KBM-7 (cell line): ENCODE data around the gene CFDP1.
"Not testable (repeated sequence)": the region's sequence is repeated elsewhere in the genome, so short reads cannot be mapped to it uniquely, and the experiment has no call there.

Experiments
- DNase-seq: peaks from one replicate; pipeline ENCODE4 v3.0.0-alpha.2; 2015
- in situ Hi-C: fragments of 300-500 bp; cut with MboI; formaldehyde crosslinking; loops from 2 replicates; pipeline ENCODE4 v1.14.3; 2020; ENCODE audit warnings: low sequenced_read_pairs, low pct_unique_long_range_greater_than_20kb, mixed read lengths

The CFDP1 gene

DNA sequence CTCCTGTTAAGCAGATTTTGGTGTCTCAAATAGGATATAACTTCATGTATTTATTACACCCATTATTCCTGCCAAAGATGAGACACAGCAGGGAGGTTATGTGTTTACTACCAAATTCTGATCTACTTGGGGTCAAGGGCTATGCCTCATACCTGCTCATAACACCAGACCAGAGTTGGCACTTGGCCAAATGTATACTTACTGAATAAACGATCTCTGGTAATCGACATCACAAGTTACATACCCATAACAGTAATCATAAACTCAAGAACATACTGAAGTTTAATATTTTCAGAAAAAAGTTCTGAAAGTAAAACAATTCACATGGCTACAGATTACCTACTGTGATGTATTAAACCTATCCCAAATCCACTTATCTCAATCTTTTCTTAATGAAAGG lies 28.3 kb upstream of the CFDP1 start:
- in situ Hi-C loops = no loop called here
- no peak for DNase-seq

DNA sequence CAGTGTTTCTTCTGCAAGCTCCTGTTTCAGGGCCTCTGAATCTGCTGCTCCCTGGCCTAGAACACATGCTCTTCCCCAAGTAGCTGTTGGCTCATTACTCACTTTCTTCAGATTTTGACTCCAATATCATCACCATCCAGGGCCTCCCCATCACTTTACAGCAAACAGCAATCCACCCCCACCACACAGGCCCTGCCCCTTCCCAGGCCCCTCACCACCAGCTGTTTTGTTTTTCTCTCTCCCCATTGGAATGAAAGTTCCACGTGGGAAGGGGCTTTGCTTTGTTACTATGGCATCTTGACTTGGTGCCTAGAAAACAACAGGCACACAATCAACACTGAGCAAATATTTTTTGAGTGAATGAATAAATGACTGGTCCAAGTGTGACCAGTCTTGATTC lies 27.1 kb upstream of the CFDP1 start:
- in situ Hi-C loops = no loop called here
- DNase-seq = no peak

DNA sequence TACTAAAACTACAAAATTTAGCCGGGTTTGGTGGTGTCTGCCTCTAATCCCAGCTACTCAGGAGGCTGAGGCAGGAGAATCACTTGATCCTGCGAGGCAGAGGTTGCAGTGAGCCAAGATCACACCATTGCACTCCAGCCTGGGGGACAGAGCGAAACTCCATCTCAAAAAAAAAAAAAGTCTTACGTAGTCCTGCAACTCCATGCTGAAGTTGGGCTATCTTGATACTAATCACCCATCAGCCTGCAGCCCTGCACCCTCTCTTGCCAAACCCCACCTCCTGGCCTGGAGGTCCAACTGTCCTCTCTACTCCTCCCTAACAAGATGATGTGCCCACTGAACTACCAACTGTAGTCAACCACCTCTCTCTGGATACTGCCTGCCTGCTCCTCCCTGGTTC lies 26.4 kb upstream of the CFDP1 start:
- DNase-seq = no peak
- in situ Hi-C loops = no loop called here

DNA sequence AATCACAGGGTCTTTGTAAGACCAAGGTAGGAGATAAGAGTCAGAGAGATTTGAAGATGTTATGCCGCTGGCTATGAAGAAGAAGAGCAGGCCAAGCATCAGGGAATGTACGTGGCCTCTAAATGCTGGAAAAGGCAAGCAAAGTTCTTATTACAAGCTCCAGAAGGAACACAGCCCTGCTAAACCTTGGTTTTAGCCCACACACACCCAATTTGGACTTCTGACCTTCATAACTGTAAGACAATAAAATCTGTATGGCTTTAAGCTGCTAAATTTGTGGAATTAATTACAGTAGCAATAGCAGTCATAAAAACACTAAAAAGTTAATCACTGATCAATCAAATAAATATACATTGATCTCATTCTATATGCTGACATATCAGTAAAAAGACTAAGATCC lies 25.1 kb upstream of the CFDP1 start:
- DNase-seq = no peak
- in situ Hi-C loops = no loop called here

- DNase-seq = no peak
- in situ Hi-C loops = no loop called here
Measured at GRCh38 chr16:75458029-75458428, 24.7 kb upstream of the CFDP1 start.

DNA sequence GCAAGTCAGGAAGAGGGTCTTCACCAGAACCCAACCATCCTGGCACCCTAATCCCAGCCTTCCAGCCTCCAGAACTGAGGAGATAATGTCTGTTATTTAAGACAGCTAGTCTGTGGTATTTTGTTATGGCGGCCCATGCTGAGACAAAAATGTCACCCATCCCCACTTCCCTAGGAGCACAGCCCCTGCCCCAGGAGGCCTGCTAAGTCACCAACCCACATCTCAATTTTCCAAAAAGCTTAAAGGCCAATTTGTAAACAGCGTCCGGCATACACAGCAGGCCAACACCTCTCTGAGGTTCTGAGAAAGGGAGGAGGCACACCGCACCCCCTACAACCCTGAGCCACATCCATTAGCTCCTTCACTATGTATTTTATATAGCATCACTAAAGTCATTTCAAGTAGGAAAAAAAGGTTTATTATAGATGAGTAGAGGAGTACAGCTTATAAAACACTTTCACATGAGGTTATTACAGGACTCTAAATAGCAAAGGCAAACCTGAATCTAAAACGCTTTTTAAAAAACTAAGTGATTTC lies 24.2 kb upstream of the CFDP1 start:
- in situ Hi-C loops = no loop called here
- DNase-seq = no peak

DNA sequence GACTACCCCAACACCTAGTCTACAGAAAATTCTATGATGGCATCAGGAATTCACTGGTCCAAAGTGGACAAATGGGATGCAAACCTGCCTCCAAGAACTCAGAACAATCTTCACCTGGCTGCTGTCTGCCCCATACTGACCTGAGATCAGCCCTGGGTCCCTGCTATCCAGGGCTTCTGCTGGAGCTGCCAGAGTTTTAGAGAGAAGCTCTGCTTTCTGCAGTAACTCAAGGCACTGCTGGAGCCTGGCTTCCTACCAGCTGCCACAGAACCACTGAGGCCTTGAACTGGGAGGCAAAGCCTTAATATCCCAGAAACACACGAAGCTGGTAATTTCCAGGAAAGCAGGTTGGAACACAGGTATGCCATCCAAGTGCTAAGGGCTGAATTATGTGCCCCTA lies 23.7 kb upstream of the CFDP1 start:
- in situ Hi-C loops = no loop called here

DNA sequence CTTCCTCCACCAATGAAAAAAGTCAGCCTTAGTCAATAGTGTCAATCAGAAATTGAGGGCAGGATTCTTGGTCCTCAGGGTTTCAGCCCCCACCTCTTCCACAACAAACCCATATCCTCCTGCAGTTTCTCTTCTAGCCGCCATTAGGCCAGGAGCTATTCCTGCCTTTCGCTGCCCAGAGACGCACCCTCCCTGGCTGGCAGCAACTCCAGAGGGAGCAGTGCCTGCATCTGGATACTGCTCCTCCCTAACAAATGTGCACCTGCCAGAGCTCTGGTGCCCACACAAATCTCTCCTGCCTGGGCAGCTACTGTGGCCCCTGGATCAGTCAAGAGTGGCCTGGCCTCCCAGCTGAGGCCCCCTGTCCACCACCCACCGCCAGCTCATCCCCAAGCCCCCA lies 23.2 kb upstream of the CFDP1 start:
- DNase-seq, in situ Hi-C loops: not testable (repeated sequence)

More for the DNA sequence above, 23.7 kb upstream of the CFDP1 start:
- no peak for DNase-seq

- in situ Hi-C loops = no loop called here
- DNase-seq = no peak
Measured at GRCh38 chr16:75455677-75456076, 22.4 kb upstream of the CFDP1 start.

DNA sequence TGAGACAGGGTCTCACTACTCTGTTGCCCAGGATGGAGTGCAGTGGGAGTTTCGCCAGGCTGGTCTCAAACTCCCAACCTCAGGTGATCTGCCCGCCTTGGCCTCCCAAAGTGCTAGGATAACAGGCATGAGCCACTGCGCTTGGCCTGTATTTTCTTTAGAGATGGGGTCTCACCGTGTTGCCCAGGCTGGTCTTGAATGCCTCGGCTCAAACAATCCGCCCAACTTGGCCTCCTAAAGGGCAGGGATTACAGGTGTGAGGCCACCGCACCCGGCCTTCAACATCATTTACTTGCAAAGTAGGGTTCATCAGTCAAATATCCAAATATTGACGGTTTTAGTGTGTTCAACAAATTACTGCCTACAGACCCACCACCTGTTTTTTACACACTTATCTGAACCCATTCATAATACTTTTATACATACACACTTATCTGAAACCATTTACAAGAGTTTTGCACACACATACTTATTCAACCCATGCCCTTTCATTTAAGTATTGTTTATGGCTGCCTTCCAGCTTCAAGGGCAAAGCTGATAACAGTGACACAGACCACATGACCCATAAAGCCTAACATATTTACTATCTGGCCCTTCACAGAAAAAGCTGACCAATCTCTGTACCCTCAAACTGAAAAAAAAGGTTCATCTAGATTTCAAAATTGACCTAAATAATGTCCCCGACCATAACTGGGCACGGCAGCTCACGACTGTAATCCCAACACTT lies 19.3 kb upstream of the CFDP1 start:
- in situ Hi-C loops = no loop called here
- DNase-seq = no peak

DNA sequence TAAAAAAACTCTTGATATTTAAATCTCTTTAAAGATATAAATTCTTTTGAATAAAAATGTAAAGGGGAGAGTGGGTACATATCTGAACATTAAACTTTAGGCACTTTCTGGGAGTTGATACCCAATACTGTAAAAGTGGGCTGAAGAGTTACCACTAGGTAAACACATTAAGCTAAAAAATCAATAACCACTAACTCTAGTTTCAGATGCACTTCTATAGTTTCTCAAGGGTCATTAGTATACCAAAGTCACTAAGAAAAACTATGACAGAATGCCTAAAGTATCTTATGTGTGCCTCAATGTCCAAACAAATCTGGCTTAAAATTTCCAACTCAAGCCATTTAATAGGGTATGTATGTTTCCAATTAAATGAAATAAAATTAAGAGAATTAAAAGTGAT lies 13.1 kb upstream of the CFDP1 start:
- DNase-seq = no peak
- in situ Hi-C loops = no loop called here

- in situ Hi-C loops = no loop called here
- DNase-seq = no peak
Measured at GRCh38 chr16:75445298-75445697, 12.0 kb upstream of the CFDP1 start.

DNA sequence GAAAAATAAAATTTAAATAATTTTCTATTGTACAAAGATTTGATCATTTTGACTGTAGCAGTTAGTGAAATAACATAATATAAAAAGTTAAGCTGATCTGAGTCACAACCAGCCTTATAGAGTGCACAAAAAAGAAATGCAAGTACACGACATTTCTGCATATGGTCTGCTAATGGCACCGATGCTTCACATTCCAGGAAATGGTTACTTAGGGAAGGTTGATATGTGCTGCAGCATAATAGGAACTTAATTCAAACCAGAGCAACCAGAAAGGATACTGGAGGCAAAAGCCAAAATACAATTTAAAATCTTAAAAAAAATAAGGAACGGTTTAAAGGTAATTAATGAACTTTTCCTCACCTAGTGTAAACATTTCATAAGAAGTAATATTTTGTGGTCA lies 10.0 kb upstream of the CFDP1 start:
- in situ Hi-C loops = no loop called here

GRCh38 chr16:75433732-75434413 lies 570 bp upstream of the CFDP1 start:
- in situ Hi-C loops = no loop called here
- no peak for DNase-seq

More for the DNA sequence above, 10.0 kb upstream of the CFDP1 start:
- DNase-seq = no peak

GRCh38 chr16:75429621-75430403 lies 3.5 kb downstream of the CFDP1 start:
- in situ Hi-C loops = no loop called here
- no peak for DNase-seq

GRCh38 chr16:75426524-75426923 lies 6.8 kb downstream of the CFDP1 start:
- in situ Hi-C loops, DNase-seq: not testable (repeated sequence)

DNA sequence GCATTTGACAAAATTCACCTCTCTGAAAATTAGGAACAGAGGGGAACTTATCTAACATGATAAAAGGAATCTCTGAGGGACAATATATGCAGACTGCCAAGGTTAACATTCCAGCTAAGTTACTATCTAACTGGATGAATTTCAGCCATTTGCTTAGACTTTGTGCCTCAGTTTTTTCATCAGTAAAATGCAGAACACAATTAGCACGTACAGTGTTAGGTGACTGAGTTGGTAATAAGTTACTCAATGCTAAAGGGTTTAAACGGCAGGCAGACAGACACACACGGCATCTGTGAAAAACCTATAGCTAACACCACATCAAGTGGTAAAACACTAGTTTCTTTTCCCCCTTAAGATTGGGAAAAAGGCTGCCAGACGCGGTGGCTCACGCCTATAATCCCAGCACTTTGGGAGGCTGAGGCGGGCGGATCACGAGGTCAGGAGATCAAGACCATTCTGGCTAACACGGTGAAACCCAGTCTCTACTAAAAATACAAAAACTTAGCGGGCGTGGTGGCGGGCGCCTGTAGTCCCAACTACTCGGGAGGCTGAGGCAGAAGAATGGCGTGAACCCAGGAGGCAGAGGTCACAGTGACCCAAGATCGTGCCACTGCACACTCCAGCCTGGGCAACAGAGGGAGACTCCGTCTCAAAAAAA lies 9.1 kb downstream of the CFDP1 start:
- DNase-seq, in situ Hi-C loops: not testable (repeated sequence)

DNA sequence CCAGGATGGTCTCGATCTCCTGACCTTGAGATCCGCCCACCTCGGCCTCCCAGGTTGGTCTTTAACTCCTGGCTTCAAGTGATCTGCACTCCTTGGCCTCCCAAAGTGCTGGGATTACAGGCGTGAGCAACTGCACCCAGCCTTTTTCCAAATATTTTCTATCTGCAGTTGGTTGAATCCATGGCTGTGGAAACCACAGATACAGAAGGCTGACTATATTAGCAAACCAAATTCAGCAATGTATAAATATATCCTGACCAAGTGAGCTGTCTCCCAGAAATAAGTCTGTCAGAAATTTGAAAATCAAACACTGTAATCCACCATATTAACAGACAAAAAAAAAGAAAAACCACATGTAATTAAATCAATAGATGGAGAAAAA lies 9.6 kb downstream of the CFDP1 start:
- in situ Hi-C loops = no loop called here
- no peak for DNase-seq

GRCh38 chr16:75421820-75422126 lies 11.5 kb downstream of the CFDP1 start:
- in situ Hi-C loops = no loop called here

More at GRCh38 chr16:75421820-75422126, 11.5 kb downstream of the CFDP1 start:
- no peak for DNase-seq
